PFSK-1 (cell line): Measurements from ENCODE around the gene PRKX.

Experiments used
- FOXP2 ChIP-seq: optimal IDR thresholded peaks from 2 replicates; pipeline ENCODE3; 2011; ENCODE audit warnings: borderline replicate concordance, control low read depth, inconsistent platforms; ENCODE audit not compliant: insufficient read depth; ENCODE audit errors: extremely low read length, extremely low read depth
- POLR2AphosphoS5 ChIP-seq: IDR thresholded peaks from 2 replicates; pipeline ENCODE4 v1.6.1; 2012; ENCODE audit warnings: low read depth, mild to moderate bottlenecking, control low read depth, low read length, moderate library complexity
- REST ChIP-seq, 2 experiments: IDR thresholded peaks; 2 replicates each; pipeline versions ENCODE4 v1.6.1 to v1.8.0; 2011 to 2012; ENCODE audit warnings: low read depth in 2 of 2, low read length in 2 of 2, control low read depth in 1 of 2, inconsistent platforms in 1 of 2, mild to moderate bottlenecking in 1 of 2, moderate library complexity in 1 of 2; ENCODE audit not compliant: insufficient read depth in 1 of 2
- SIN3A ChIP-seq: IDR thresholded peaks from 2 replicates; pipeline ENCODE4 v1.6.1; 2012; ENCODE audit warnings: mild to moderate bottlenecking, low read length, moderate library complexity, borderline replicate concordance; ENCODE audit not compliant: insufficient read depth
- TAF1 ChIP-seq: IDR thresholded peaks from 2 replicates; pipeline ENCODE4 v1.6.1; 2012; ENCODE audit warnings: low read length, control low read depth, borderline replicate concordance; ENCODE audit not compliant: insufficient read depth

The PRKX gene

GRCh38 chrX:3631196-3631595 is 82.3 kb downstream of the PRKX start:
- TF ChIP-seq REST (IDR thresholded peaks at IDR 0.05; ENCODE audit: insufficient read depth in 1 of 2, low read depth in 2 of 2, low read length in 2 of 2) = no peak
- TF ChIP-seq POLR2AphosphoS5 = no peak
- no peak for TF ChIP-seq TAF1
- no peak for TF ChIP-seq SIN3A
- no peak for TF ChIP-seq FOXP2

- TF ChIP-seq REST (IDR thresholded peaks at IDR 0.05; ENCODE audit: insufficient read depth in 1 of 2, low read depth in 2 of 2, low read length in 2 of 2) (no peak), SIN3A (no peak), POLR2AphosphoS5 (no peak), FOXP2 (no peak)
Measured at GRCh38 chrX:3627594-3627993, 85.9 kb downstream of the PRKX start.

GRCh38 chrX:3621414-3621813 is 92.0 kb downstream of the PRKX start:
- TF ChIP-seq REST (IDR thresholded peaks at IDR 0.05; ENCODE audit: insufficient read depth in 1 of 2, low read depth in 2 of 2, low read length in 2 of 2) (no peak), POLR2AphosphoS5 (no peak), SIN3A (no peak), TAF1 (no peak), FOXP2 (no peak)

GRCh38 chrX:3609810-3610209 is 103.6 kb downstream of the PRKX start:
- TF ChIP-seq REST (IDR thresholded peaks at IDR 0.05; ENCODE audit: insufficient read depth in 1 of 2, low read depth in 2 of 2, low read length in 2 of 2) = no peak
- no peak for TF ChIP-seq SIN3A
- TF ChIP-seq FOXP2 = no peak
- no peak for TF ChIP-seq TAF1

- no peak for TF ChIP-seq POLR2AphosphoS5
- no peak for TF ChIP-seq SIN3A
- TF ChIP-seq REST (IDR thresholded peaks at IDR 0.05; ENCODE audit: insufficient read depth in 1 of 2, low read depth in 2 of 2, low read length in 2 of 2) = no peak
- TF ChIP-seq TAF1 = no peak
- no peak for TF ChIP-seq FOXP2
Measured at GRCh38 chrX:3603026-3603661, 110.3 kb downstream of the PRKX start.
